HL-60 (cell line): Measurements from ENCODE around the gene SLC36A1.
A peak's percentile ranks its signal among the peaks of the same experiment; 100 is the strongest.

Experiments
- DNase-seq, 2 experiments: peaks; one replicate each; pipeline ENCODE4 v3.0.0-alpha.2; 2010 to 2020; ENCODE audit warnings: low read depth in 1 of 2, low spot score in 1 of 2
- H3K27ac ChIP-seq: fragments of 250-450 bp; sonication (Bioruptor Pico); replicated peaks from 2 replicates; pipeline ENCODE4 v1.5.1; 2020; ENCODE audit warnings: mild to moderate bottlenecking, moderate library complexity
- H3K27me3 ChIP-seq: fragments of 250-450 bp; sonication (Bioruptor Pico); 2 replicates; pipeline ENCODE4 v1.5.1; 2021; ENCODE audit warnings: mild to moderate bottlenecking, moderate library complexity; ENCODE audit not compliant: insufficient read depth, poor library complexity, severe bottlenecking
- H3K4me3 ChIP-seq: replicated peaks from 2 replicates; pipeline ENCODE4 v1.5.1; 2011; ENCODE audit warnings: mild to moderate bottlenecking, control low read depth, low read length; ENCODE audit not compliant: insufficient read depth
- GABPA ChIP-seq: IDR thresholded peaks from 2 replicates; pipeline ENCODE4 v1.6.1; 2012; ENCODE audit warnings: low read depth
- POLR2AphosphoS5 ChIP-seq: IDR thresholded peaks from 2 replicates; pipeline ENCODE4 v1.6.1; 2012; ENCODE audit warnings: low read depth
- REST ChIP-seq: IDR thresholded peaks from 2 replicates; pipeline ENCODE4 v1.6.1; 2012; ENCODE audit warnings: low read depth; ENCODE audit not compliant: insufficient replicate concordance
- SPI1 ChIP-seq: IDR thresholded peaks from 2 replicates; pipeline ENCODE4 v1.6.1; 2012; ENCODE audit warnings: low read depth, mild to moderate bottlenecking, borderline replicate concordance
- TF ChIP-seq, protein P1 (sequence below): IDR thresholded peaks from one replicate; pipeline ENCODE4 v1.5.1; 2011; ENCODE audit warnings: low read length, control low read depth, inconsistent platforms; ENCODE audit not compliant: insufficient read depth

Gene SLC36A1

DNA sequence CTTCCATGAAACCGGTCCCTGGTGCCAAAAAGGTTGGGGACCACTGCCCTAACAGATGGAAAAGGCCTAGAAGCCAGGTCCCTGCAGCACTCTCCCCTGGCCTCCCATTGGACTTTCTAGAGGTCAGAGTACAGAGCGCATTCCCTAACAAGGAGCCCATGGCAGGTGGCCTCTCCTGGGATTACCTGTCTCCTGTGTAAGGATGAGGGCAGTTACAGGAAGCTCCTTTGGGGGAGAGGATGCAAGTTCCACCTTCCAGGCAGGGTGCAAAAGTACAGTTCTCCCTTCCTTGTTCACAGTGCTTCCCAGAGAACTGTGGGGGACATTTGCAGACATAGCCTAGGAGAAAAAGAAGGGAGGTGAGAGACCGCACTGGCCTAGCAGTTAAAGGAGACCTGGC is 62.4 kb downstream of the SLC36A1 start:
- Histone ChIP-seq H3K27me3 (no peaks in the 10 kb centered on the region), H3K4me3 (no peak overlapping the region), H3K27ac (no peak overlapping the region)
- no peak for DNase-seq
- TF ChIP-seq, protein P1, sequence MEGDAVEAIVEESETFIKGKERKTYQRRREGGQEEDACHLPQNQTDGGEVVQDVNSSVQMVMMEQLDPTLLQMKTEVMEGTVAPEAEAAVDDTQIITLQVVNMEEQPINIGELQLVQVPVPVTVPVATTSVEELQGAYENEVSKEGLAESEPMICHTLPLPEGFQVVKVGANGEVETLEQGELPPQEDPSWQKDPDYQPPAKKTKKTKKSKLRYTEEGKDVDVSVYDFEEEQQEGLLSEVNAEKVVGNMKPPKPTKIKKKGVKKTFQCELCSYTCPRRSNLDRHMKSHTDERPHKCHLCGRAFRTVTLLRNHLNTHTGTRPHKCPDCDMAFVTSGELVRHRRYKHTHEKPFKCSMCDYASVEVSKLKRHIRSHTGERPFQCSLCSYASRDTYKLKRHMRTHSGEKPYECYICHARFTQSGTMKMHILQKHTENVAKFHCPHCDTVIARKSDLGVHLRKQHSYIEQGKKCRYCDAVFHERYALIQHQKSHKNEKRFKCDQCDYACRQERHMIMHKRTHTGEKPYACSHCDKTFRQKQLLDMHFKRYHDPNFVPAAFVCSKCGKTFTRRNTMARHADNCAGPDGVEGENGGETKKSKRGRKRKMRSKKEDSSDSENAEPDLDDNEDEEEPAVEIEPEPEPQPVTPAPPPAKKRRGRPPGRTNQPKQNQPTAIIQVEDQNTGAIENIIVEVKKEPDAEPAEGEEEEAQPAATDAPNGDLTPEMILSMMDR: no peak
- TF ChIP-seq GABPA (no peak), POLR2AphosphoS5 (no peak), SPI1 (no peak)

DNA sequence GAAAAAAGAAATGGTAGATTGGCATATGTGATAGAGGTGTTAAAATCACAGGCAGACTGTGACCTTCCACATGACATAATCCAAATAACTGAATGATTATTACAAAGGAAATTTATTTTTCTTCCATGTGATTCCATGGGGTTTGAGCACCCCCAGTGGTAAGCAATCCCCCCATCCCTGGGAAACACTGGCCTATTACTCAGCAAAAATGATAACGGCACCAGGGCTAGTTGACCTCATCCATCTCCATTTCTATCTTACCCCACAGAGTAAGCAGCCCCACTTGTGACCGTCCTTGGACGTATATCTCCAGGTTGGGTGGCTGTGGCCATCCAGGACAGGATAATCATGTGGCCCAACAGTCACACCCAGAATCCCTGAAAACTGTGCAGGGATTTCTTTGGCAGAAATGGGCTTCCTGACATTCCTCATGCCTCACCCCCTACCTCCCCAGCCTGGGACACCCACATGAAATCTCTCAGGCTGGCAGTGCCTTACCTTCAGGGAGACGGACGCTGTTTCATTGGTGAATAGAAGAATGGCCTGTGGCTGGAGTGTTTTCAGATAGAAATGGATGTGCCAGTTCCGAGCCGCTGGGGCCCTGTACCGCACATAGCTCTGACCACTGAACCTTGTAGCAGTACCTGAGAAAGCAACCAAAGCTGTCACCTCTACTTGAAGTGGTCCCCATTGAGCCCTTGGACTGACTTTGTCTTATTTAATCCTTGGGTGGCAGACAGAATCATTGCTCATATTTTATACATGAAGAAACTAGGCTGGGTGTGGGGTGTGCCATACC is 69.9 kb downstream of the SLC36A1 start:
- Histone ChIP-seq H3K27me3 (no peaks in the 10 kb centered on the region), H3K4me3 (no peak overlapping the region), H3K27ac (no peak overlapping the region)
- no peak for DNase-seq
- TF ChIP-seq REST (no peak), GABPA (no peak), SPI1 (no peak), POLR2AphosphoS5 (no peak)
- TF ChIP-seq, protein P1: no peak

- TF ChIP-seq SPI1: no peak
- Histone ChIP-seq H3K4me3 (no peak overlapping the region), H3K27me3 (no peaks in the 10 kb centered on the region), H3K27ac (no peak overlapping the region)
- DNase-seq: no peak
Observed at GRCh38 chr5:151520294-151520693, 72.9 kb downstream of the SLC36A1 start.

- H3K27me3 ChIP-seq: no peaks in the 10 kb centered on the region
- DNase-seq: peak in 1 of 2 experiments; percentile 26
- H3K27ac ChIP-seq: no peak overlapping the region
- TF ChIP-seq, protein P1: no peak
- TF ChIP-seq POLR2AphosphoS5: no peak
- TF ChIP-seq GABPA: no peak
- TF ChIP-seq REST: no peak
- no peak for TF ChIP-seq SPI1
- no peak overlapping the region for H3K4me3 ChIP-seq
Observed at GRCh38 chr5:151522226-151522625, 74.8 kb downstream of the SLC36A1 start.
